ENCODE measurements around the gene ELFN2. TPM values are rescaled to one million over a fixed set of nuclear protein-coding genes. Genes with fewer than 3 reads are reported as not detected.
A peak's percentile ranks its signal among the peaks of the same experiment; 100 is the strongest.

Gene ELFN2
- total and polyA plus RNA-seq, 9 donors = 0.01 to 0.05 (median 0.03) TPM; not detected in 5

DNA sequence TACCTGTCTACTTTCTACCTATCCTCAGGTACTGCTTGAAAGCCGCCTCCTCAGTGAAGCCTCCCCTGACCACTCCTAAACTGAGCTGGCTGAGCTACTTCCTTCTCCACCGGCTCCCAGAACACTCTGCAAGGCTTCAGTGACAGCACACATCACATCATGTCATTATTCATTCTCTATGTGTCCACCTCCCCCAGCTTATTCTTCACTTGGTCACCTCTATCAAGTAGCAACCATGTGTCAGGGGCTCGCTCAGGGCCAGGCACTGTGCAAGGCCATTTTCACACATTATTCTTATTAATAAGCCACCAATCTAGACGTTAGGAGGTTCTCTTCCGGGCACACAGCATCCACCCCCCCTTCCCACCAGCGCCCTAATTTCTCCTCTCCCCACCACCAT, 3.7 kb upstream of the ELFN2 start:
- Histone ChIP-seq H3K4me1 (ENCODE audit: insufficient read depth) (peaks cover 4% of the 10 kb centered on the region), H3K27ac (no peak overlapping the region), H3K4me3 (no peak overlapping the region), H3K36me3 (no peaks in the 10 kb centered on the region), H3K27me3 (no peaks in the 10 kb centered on the region), H3K9me3 (no peaks in the 10 kb centered on the region)
- DNase-seq = no peak
- intact Hi-C loops (cut with DNase I) = no loop called here
- 62 to 70% (median 63%) methylated on average over 6 of the region's 6 CpGs for WGBS, 3 donors
- TF ChIP-seq EP300 (IDR thresholded peaks at IDR 0.05) = no peak
- TF ChIP-seq, protein P1, sequence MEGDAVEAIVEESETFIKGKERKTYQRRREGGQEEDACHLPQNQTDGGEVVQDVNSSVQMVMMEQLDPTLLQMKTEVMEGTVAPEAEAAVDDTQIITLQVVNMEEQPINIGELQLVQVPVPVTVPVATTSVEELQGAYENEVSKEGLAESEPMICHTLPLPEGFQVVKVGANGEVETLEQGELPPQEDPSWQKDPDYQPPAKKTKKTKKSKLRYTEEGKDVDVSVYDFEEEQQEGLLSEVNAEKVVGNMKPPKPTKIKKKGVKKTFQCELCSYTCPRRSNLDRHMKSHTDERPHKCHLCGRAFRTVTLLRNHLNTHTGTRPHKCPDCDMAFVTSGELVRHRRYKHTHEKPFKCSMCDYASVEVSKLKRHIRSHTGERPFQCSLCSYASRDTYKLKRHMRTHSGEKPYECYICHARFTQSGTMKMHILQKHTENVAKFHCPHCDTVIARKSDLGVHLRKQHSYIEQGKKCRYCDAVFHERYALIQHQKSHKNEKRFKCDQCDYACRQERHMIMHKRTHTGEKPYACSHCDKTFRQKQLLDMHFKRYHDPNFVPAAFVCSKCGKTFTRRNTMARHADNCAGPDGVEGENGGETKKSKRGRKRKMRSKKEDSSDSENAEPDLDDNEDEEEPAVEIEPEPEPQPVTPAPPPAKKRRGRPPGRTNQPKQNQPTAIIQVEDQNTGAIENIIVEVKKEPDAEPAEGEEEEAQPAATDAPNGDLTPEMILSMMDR (IDR thresholded peaks at IDR 0.05) = no peak
- no peak for TF ChIP-seq POLR2A (IDR thresholded peaks at IDR 0.05)

DNA sequence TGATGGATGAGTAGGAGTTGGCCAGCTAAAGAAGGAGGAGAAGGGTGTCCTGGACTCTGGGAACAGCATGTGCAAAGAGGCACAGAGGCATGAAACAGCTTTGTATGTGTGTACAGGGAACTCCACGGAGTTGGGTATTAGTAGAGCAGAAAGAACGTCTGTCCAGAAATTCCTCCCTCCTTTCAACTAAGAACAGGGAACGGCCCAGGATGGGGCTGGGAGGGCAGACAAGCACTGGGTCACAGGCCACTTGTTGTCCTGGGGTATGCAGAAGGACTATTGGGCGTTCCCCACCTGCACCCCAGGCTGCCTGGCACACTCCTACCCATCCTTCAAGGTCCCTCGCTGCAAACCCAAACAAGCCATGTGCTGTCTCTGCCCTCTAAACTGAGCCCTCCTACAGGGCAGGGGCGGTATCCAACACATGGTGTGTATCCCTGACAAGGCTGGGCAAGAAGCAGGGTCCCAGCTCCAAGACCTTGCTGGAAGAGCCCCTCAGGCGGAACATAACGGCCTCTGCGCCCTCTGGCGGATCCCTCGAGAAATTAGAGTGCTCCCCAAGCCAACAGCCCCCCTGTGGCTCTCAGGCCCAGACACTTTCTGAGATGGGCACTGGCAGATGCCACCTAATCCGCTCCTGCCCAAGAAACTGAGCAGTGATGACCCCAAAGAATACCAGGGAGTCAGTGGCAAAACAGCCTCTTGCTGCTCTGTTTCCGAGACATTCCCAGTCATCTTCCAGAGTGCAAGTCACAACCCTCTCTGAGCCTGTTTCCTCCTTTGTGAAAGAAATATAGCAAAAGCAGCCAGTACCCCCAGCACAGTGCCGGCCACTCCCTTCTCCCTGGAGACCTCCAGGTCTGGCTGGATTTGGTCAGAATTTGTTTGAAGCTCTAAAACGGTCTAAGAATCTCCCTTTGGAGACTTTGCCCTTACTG, 1.6 kb upstream of the ELFN2 start:
- Histone ChIP-seq H3K36me3 (no peaks in the 10 kb centered on the region), H3K27ac (no peak overlapping the region), H3K9me3 (no peaks in the 10 kb centered on the region), H3K27me3 (no peaks in the 10 kb centered on the region), H3K4me1 (ENCODE audit: insufficient read depth) (peaks cover 4% of the 10 kb centered on the region), H3K4me3 (no peak overlapping the region)
- 16 to 23% (median 18%) methylated on average over 14 to 15 of the region's 15 CpGs for WGBS, 3 donors
- DNase-seq = peak in 2 of 5 donors; percentile 36 to 48
- TF ChIP-seq, protein P1 (IDR thresholded peaks at IDR 0.05) = no peak
- no peak for TF ChIP-seq POLR2A (IDR thresholded peaks at IDR 0.05)
- TF ChIP-seq EP300 (IDR thresholded peaks at IDR 0.05) = no peak
- intact Hi-C loops (cut with DNase I) = loop anchor here in 2 of 4 donors (10.0 kb wide), 2 partner anchors 66 to 114 kb away; no protein-coding TSS in a partner anchor

DNA sequence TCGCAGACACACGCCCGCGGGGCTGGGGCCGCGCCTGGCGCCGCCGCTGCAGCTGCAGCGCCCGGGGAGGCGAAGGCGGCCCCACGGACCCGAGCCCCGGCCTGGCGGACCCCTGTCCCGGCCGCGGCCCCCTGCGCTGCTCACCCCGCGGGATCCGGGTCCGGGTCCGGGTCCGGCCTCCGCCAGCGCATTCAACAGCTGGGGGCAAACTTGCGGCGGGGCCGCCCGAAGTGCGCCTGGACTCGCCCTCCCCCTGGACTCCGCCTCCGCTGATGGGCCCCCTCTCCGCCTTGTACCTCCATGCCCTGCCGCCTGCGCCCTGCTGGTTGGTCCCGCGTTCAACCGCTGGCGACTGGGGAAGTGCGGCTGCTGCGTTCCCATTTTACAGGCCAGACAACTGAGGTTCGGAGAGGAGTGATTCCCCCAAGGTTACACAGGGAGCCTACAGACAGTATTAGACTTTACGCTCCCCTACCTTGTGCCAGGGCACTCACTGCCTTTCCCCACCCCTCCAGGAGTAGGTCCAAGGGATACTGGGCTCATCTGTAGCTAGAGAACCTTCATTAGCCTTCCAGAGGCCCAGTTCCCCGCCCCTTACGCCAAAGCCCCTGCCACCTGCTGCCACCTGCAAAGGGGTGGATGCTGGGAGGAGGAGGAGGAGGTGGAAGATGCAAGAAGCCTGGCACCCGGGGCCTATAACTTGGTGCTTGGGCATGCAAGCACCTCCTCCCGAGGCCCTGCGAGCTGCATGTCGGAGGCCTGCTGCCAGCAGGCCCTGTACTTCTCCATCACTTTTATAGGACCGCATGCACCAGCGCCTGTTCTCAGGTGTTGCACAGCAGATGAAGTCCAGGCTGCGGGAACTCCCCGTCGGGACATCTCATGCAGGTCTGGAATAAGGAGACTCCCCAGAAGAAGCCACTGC, 694 bp upstream of the ELFN2 start:
- Histone ChIP-seq H3K27me3 (no peaks in the 10 kb centered on the region), H3K9me3 (no peaks in the 10 kb centered on the region), H3K36me3 (no peaks in the 10 kb centered on the region), H3K27ac (no peak overlapping the region), H3K4me3 (no peak overlapping the region), H3K4me1 (ENCODE audit: insufficient read depth) (peaks cover 4% of the 10 kb centered on the region)
- no peak for DNase-seq
- TF ChIP-seq POLR2A (IDR thresholded peaks at IDR 0.05) (no peak), EP300 (IDR thresholded peaks at IDR 0.05) (no peak)
- TF ChIP-seq, protein P1 (IDR thresholded peaks at IDR 0.05) = no peak
- intact Hi-C loops (cut with DNase I) = loop anchor here in 2 of 4 donors (10.0 kb wide), 2 partner anchors 67 to 113 kb away; no protein-coding TSS in a partner anchor
- WGBS, 3 donors = 12 to 24% (median 18%) methylated on average over 33 to 59 of the region's 59 CpGs

DNA sequence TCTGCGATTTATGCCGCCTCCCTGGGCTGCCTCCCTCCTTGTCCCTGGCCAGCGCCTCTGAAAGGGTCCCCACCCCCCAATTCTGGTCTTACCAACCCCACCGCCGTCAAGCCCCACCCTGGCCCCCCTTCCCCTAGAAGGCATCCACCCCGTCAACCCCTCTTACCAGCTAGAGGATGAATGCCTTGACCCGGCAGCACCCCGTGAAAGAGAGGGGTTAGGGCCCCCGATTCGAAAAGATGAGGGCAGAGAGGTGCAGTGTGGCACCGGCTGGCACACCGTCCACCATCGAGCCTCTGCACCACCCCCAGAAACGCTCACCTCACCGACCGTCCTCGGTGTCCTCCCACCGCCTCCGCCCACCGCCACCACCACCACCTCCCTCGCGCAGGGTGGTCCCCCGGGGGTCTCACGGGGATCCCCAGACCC, 559 bp downstream of the ELFN2 start:
- DNase-seq = no peak
- Histone ChIP-seq H3K36me3 (no peaks in the 10 kb centered on the region), H3K4me1 (ENCODE audit: insufficient read depth) (peaks cover 4% of the 10 kb centered on the region), H3K9me3 (no peaks in the 10 kb centered on the region), H3K27ac (no peak overlapping the region), H3K27me3 (no peaks in the 10 kb centered on the region), H3K4me3 (no peak overlapping the region)
- 1 to 3% (median 2%) methylated on average over 17 to 24 of the region's 24 CpGs for WGBS, 3 donors
- intact Hi-C loops (cut with DNase I) = loop anchor here in 2 of 4 donors (10.0 kb wide), 2 partner anchors 68 to 112 kb away; no protein-coding TSS in a partner anchor
- TF ChIP-seq EP300 (IDR thresholded peaks at IDR 0.05) = no peak
- TF ChIP-seq POLR2A (IDR thresholded peaks at IDR 0.05) = no peak
- TF ChIP-seq, protein P1 (IDR thresholded peaks at IDR 0.05) = no peak
